A673 (cell line): ENCODE measurements around the gene SYTL5.

Experiments used
- EZH2 ChIP-seq: fragments of 200-600 bp; sonication (generic); IDR thresholded peaks from 2 replicates; pipeline ENCODE4 v1.6.1; 2017; ENCODE audit warnings: borderline replicate concordance, low read depth, mild to moderate bottlenecking, mixed read lengths, antibody characterized with exemption, low read length; ENCODE audit not compliant: poor library complexity, severe bottlenecking
- TF ChIP-seq, protein P1 (sequence below): fragments of 300-800, 200-600 bp; sonication (generic); conservative IDR thresholded peaks from 2 replicates; pipeline ENCODE4 v1.5.1; 2017; ENCODE audit warnings: low read depth, mild to moderate bottlenecking, antibody characterized with exemption, low read length, moderate library complexity, mixed read lengths

DNA sequence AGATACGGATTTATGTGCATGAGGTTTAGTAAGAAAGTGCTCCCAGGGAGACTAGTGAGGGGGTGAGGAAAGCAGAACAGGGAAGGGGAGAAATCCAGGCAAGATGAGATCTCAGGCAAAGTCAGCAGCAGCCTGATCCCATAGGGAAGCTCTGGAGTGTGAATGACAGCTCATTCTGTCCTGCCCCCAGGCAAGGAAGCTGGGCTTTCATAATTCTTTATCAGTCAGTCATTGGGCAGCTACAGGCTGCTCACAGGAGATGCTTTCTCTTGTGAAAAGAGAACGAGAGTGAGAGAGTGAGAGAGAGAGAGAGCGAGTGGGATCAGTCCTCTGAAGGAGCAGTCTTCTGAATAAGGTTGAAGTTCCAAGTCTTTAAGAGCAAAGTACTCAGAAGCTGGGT lies 166.2 kb downstream of the SYTL5 start:
- TF ChIP-seq, protein P1, sequence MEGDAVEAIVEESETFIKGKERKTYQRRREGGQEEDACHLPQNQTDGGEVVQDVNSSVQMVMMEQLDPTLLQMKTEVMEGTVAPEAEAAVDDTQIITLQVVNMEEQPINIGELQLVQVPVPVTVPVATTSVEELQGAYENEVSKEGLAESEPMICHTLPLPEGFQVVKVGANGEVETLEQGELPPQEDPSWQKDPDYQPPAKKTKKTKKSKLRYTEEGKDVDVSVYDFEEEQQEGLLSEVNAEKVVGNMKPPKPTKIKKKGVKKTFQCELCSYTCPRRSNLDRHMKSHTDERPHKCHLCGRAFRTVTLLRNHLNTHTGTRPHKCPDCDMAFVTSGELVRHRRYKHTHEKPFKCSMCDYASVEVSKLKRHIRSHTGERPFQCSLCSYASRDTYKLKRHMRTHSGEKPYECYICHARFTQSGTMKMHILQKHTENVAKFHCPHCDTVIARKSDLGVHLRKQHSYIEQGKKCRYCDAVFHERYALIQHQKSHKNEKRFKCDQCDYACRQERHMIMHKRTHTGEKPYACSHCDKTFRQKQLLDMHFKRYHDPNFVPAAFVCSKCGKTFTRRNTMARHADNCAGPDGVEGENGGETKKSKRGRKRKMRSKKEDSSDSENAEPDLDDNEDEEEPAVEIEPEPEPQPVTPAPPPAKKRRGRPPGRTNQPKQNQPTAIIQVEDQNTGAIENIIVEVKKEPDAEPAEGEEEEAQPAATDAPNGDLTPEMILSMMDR: no peak
- TF ChIP-seq EZH2: no peak
